ENCODE data around the gene QSOX2. TPM values are rescaled to one million over a fixed set of nuclear protein-coding genes. Genes with fewer than 3 reads are reported as not detected.

QSOX2 gene
- total RNA-seq, 6 experiments from 2014 or later = 20.1 to 24.9 (median 21.9) TPM

DNA sequence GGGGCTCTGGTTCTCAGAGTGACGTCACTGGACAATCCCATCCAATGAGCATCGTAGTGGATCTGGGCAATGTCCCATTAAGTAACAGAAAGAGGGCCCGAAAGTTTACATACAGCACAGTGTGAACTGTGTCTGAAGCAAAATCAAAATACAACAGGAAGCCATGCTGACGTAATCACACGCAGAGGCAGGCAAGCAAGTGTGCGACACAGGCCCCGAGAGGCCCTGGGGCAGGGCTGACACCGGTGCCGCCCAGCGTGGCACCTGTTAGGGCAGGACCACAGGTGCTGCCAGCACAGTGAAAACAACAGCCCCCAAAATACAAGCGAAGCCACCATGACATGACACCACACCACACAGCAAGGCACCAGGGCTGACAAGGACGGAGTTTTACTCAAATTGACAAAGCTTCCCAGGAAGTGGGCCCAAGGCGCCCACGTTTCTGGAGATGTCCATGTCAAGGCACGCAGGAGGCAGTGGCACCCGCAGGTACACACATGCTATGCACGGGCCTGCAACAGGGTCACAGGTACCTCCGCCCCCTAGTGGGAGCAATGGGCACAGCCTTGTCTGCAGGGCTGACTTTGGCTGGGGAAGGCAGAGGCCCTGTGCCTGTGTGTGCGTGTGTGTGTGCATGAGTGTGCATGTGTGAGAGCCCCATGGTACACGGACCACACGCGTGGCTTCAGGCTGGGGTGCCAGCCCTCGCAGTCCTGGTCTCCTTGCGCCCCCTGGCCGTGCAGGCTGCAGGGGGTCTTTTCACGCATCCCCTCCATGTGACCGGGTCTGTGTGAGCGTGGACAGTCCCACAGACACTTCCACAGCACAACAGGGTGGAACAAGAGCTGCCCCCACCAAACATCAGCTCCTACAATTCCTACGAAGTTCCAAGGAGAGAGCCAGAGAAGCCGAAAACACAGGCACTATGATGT lies 19.6 kb downstream of the QSOX2 start:
- no peaks in the 10 kb centered on the region for H3K9me3 Mint-ChIP-seq
- H3K36me3 Mint-ChIP-seq (ENCODE audit: low read depth) = peaks cover 13% of the 10 kb centered on the region
- no peak overlapping the region for H3K4me3 Mint-ChIP-seq
- TF ChIP-seq, protein P1, sequence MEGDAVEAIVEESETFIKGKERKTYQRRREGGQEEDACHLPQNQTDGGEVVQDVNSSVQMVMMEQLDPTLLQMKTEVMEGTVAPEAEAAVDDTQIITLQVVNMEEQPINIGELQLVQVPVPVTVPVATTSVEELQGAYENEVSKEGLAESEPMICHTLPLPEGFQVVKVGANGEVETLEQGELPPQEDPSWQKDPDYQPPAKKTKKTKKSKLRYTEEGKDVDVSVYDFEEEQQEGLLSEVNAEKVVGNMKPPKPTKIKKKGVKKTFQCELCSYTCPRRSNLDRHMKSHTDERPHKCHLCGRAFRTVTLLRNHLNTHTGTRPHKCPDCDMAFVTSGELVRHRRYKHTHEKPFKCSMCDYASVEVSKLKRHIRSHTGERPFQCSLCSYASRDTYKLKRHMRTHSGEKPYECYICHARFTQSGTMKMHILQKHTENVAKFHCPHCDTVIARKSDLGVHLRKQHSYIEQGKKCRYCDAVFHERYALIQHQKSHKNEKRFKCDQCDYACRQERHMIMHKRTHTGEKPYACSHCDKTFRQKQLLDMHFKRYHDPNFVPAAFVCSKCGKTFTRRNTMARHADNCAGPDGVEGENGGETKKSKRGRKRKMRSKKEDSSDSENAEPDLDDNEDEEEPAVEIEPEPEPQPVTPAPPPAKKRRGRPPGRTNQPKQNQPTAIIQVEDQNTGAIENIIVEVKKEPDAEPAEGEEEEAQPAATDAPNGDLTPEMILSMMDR (IDR thresholded peaks at IDR 0.05) = peak; percentile 95
- no peak overlapping the region for H3K27ac Mint-ChIP-seq
- no peaks in the 10 kb centered on the region; the same call in 1 of the 2 replicates for H3K27me3 Mint-ChIP-seq (ENCODE audit: insufficient read depth)
- peaks cover 28% of the 10 kb centered on the region for H3K4me1 Mint-ChIP-seq (ENCODE audit: low read depth)
- DNase-seq = peak; percentile 43

DNA sequence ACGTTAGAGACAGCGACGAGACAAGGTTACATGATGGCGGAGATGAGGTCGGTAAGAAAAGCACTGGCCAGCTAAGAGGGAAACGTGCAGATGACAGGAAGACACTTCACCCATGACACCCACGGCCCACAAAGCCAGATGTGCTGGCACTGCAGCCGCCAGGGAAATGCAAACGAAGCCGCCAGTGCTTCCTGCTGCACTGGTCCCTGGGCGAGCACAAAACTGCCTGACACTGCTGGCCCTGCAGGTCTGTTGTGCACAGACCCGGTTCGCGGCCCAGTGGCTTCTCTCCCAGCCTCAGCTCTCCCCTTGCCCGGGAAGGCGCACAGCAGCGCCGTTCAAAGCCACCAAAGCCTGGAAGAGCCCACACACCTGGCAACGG lies 20.3 kb downstream of the QSOX2 start:
- Mint-ChIP-seq H3K27me3 (ENCODE audit: insufficient read depth) (no peaks in the 10 kb centered on the region; the same call in 1 of the 2 replicates), H3K4me1 (ENCODE audit: low read depth) (peaks cover 33% of the 10 kb centered on the region), H3K9me3 (no peaks in the 10 kb centered on the region), H3K4me3 (no peak overlapping the region), H3K27ac (no peak overlapping the region), H3K36me3 (ENCODE audit: low read depth) (peaks cover 13% of the 10 kb centered on the region)
- TF ChIP-seq, protein P1 (IDR thresholded peaks at IDR 0.05) = no peak
- DNase-seq = no peak

GRCh38 chr9:136223871-136224640 lies 21.6 kb downstream of the QSOX2 start:
- H3K4me3 Mint-ChIP-seq = no peak overlapping the region

DNA sequence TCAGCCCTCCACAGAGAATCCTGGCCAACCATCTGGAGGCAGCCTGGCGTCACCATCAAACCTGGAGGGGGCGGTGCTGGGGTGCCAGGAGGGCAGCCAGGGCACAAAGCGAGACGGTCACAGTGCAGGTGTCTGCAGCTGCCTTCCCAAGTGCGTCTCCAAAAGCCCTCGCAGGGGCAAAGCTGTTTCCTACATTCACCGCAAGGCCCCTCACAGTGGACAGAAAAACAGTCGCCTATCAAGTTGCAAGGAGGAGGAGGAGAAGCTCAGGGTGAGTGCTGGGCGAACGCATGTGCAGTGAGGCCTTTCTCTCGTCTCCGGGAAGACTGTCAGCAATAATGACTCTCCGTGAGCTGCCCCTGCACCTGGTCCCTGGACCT lies 22.7 kb downstream of the QSOX2 start:
- no peak for DNase-seq
- Mint-ChIP-seq H3K27me3 (ENCODE audit: insufficient read depth) (no peaks in the 10 kb centered on the region; the same call in 1 of the 2 replicates), H3K36me3 (ENCODE audit: low read depth) (peaks cover 13% of the 10 kb centered on the region), H3K9me3 (no peaks in the 10 kb centered on the region), H3K4me1 (ENCODE audit: low read depth) (peaks cover 28% of the 10 kb centered on the region), H3K27ac (no peak overlapping the region), H3K4me3 (no peak overlapping the region)
- TF ChIP-seq, protein P1 (IDR thresholded peaks at IDR 0.05) = no peak

More at GRCh38 chr9:136223871-136224640, 21.6 kb downstream of the QSOX2 start:
- Mint-ChIP-seq H3K27ac (no peak overlapping the region), H3K9me3 (no peaks in the 10 kb centered on the region), H3K36me3 (ENCODE audit: low read depth) (peaks cover 13% of the 10 kb centered on the region), H3K4me1 (ENCODE audit: low read depth) (peaks cover 37% of the 10 kb centered on the region), H3K27me3 (ENCODE audit: insufficient read depth) (no peaks in the 10 kb centered on the region; the same call in 1 of the 2 replicates)
- TF ChIP-seq, protein P1 (IDR thresholded peaks at IDR 0.05) = no peak
- no peak for DNase-seq

DNA sequence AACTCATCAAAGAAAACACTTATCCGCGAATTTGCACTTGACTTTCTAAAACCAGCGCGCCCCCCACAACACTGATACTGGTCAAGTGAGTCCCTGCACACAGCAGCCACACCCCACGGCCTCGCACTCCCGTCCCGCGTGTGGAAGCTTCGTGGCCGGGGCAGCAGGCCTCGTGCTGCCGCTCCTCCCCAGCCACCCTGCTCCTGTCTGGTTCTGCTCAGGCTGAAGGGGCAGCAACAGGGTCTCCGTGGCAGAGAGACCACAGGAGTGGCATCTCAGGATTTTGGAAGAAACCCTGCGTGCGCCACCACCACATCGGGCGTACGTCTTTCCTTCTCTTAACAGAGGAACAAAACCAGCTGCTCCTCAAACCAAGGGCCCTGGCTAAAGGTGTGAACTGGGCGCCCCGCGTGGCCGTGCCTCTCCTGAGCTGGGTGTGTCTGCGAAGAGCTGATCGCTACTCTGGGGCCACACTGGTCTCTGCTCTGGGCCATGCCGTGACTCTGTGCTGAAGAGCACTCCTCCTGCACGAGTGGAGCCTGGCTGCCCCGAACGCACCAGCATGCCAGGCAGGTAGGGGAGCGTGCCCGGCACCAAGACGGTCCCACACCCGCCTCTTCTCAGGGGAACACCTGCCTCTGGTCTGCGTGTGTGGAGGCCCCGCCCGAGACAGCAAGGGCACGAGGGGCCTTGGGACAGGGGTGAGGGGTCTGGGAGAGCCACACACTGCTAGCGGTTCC lies 23.3 kb downstream of the QSOX2 start:
- H3K4me3 Mint-ChIP-seq = no peak overlapping the region
- TF ChIP-seq, protein P1 (IDR thresholded peaks at IDR 0.05) = no peak
- no peak overlapping the region for H3K27ac Mint-ChIP-seq
- no peaks in the 10 kb centered on the region for H3K9me3 Mint-ChIP-seq
- no peak for DNase-seq
- peaks cover 22% of the 10 kb centered on the region for H3K4me1 Mint-ChIP-seq (ENCODE audit: low read depth)
- peaks cover 13% of the 10 kb centered on the region for H3K36me3 Mint-ChIP-seq (ENCODE audit: low read depth)
- no peaks in the 10 kb centered on the region; the same call in 1 of the 2 replicates for H3K27me3 Mint-ChIP-seq (ENCODE audit: insufficient read depth)

Measured in HFFc6 (cell line).